ENCODE data around the gene TNP1.

Gene TNP1

DNA sequence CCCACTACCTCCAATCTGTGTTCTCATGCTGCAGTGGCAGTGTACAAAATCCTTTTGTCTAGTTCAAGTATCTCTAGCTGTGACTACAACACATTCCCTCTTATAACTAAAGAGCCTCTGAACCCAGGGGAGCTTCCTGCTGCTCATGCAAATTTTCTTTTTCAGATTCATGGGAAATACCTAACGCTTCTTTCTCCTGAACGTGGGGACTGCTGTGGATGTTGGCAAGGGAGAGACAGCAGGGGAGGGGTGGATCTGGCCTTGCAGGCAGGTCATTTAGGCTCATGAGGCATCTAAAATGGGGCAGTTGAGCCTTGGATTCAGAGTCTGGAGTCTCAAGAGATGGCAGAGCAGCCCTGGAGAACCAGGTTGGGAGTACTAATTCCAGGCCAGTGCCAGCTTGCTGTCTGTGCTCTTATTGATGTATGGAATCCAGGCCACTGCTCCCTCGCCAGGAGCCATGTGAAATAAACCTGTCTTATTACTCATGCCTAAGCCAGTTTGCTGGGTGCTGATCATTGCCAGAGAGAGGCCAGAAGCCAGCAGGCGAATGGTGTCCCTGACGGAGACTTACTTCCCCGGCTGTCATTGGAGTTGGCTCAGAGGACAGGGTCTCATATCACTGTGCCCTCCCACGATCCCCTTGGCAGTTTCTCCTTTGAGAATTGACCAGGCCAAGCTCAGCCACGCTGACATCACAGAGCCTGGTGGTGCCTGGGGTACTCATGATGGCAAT, 29.2 kb upstream of the TNP1 start:
- no peaks in the 10 kb centered on the region for H3K9me3 ChIP-seq
- no peak overlapping the region for H3K27ac ChIP-seq
- no peaks in the 10 kb centered on the region for H3K4me1 ChIP-seq (ENCODE audit: control insufficient read depth in 1 of 2, insufficient read depth in 1 of 2, low read depth in 1 of 2, low read length in 1 of 2)
- no peaks in the 10 kb centered on the region for H3K27me3 ChIP-seq
- H3K4me3 ChIP-seq (ENCODE audit: low read depth in 1 of 2, low read length in 1 of 2) = no peak overlapping the region
- TF ChIP-seq, protein P1, sequence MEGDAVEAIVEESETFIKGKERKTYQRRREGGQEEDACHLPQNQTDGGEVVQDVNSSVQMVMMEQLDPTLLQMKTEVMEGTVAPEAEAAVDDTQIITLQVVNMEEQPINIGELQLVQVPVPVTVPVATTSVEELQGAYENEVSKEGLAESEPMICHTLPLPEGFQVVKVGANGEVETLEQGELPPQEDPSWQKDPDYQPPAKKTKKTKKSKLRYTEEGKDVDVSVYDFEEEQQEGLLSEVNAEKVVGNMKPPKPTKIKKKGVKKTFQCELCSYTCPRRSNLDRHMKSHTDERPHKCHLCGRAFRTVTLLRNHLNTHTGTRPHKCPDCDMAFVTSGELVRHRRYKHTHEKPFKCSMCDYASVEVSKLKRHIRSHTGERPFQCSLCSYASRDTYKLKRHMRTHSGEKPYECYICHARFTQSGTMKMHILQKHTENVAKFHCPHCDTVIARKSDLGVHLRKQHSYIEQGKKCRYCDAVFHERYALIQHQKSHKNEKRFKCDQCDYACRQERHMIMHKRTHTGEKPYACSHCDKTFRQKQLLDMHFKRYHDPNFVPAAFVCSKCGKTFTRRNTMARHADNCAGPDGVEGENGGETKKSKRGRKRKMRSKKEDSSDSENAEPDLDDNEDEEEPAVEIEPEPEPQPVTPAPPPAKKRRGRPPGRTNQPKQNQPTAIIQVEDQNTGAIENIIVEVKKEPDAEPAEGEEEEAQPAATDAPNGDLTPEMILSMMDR (IDR thresholded peaks at IDR 0.05) = no peak
- no peaks in the 10 kb centered on the region for H3K36me3 ChIP-seq

DNA sequence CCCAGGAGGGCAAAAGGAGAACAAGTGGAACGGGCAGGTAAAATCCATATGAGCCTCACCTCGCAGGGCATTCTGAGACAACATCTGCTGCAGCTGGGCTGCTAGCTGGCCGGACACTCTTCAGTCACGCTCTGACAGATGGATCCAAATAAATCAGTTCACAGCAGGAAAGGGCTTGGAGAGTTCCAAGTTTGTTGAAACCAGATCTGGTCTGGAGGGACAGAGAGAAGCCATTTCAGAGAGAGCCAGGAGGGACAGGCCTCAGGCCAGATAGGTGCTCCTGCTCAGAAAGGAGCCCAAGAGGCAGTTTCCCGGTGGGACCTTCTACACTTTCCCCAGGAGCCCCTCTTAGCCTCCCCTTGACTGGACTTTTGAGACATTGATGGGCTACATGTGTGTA, 28.2 kb upstream of the TNP1 start:
- Histone ChIP-seq H3K27me3 (no peaks in the 10 kb centered on the region), H3K27ac (no peak overlapping the region), H3K36me3 (no peaks in the 10 kb centered on the region), H3K4me1 (ENCODE audit: control insufficient read depth in 1 of 2, insufficient read depth in 1 of 2, low read depth in 1 of 2, low read length in 1 of 2) (no peaks in the 10 kb centered on the region), H3K9me3 (no peaks in the 10 kb centered on the region), H3K4me3 (ENCODE audit: low read depth in 1 of 2, low read length in 1 of 2) (no peak overlapping the region)
- TF ChIP-seq, protein P1 (IDR thresholded peaks at IDR 0.05) = no peak

DNA sequence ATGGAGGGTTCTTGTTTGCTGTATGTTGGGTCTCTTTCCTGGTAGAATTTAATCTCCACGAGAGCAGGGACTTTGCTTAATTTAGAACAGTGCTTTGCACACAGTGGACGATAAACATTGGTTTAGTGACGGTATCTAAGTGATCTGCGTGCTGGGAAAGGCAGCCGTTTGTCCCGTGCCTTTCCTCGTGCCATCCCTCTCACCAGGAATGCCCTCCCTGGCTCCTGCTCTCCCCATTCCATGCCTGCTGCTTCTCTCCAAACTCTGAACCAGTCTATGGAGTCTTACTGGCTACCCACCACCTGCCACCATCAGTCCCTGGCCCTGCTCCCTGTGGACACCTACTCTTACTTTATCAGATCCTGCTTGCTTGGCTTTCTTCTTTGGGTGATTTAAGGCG, 27.3 kb upstream of the TNP1 start:
- H3K27ac ChIP-seq = no peak overlapping the region
- TF ChIP-seq, protein P1 (IDR thresholded peaks at IDR 0.05) = no peak
- no peaks in the 10 kb centered on the region for H3K9me3 ChIP-seq
- no peaks in the 10 kb centered on the region for H3K27me3 ChIP-seq
- H3K4me1 ChIP-seq (ENCODE audit: control insufficient read depth in 1 of 2, insufficient read depth in 1 of 2, low read depth in 1 of 2, low read length in 1 of 2) = no peaks in the 10 kb centered on the region
- H3K36me3 ChIP-seq = no peaks in the 10 kb centered on the region
- no peak overlapping the region for H3K4me3 ChIP-seq (ENCODE audit: low read depth in 1 of 2, low read length in 1 of 2)

DNA sequence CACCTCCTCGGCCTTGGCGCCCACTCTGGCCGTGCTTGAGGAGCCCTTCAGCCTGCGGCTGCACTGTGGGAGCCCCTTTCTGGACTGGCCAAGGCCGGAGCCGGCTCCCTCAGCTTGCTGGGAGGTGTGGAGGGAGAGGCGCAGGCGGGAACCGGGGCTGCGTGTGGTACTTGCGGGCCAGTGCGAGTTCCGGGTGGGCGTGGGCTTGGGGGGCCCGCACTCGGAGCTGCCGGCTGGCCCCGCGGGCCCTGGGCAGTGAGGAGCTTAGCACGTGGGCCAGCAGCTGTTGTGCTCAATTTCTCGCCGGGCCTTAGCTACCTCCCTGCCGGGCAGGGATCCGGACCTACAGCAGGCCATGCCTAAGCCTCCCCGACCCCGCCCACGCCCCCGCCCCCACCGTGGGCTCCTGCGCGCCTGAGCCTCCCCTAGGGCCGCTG, 25.3 kb upstream of the TNP1 start:
- TF ChIP-seq, protein P1 (IDR thresholded peaks at IDR 0.05) = no peak
- Histone ChIP-seq H3K27ac (no peak overlapping the region), H3K9me3 (no peaks in the 10 kb centered on the region), H3K4me3 (ENCODE audit: low read depth in 1 of 2, low read length in 1 of 2) (no peak overlapping the region), H3K27me3 (no peaks in the 10 kb centered on the region), H3K4me1 (ENCODE audit: control insufficient read depth in 1 of 2, insufficient read depth in 1 of 2, low read depth in 1 of 2, low read length in 1 of 2) (no peaks in the 10 kb centered on the region), H3K36me3 (no peaks in the 10 kb centered on the region)

DNA sequence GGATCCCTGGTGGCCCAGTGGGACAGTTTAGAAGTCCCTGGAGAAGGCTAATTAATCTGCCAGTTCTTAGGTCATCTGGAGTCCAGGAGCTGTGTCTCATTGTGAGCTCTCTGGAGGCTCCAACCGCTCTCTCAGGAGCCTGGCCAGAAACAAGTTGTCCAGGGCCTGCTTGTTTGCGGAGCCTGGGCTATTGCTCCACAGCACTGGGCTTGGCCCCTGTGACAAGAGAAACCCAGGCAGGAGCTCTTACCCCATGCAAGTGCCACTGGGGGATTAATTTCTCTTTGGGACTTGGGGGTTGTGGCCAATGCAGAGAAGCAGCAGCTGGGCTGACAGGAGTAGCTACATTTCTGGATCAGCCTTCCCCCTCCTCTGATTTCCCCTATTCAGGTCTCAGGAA, 24.5 kb upstream of the TNP1 start:
- no peaks in the 10 kb centered on the region for H3K4me1 ChIP-seq (ENCODE audit: control insufficient read depth in 1 of 2, insufficient read depth in 1 of 2, low read depth in 1 of 2, low read length in 1 of 2)
- TF ChIP-seq, protein P1 (IDR thresholded peaks at IDR 0.05) = no peak
- H3K27me3 ChIP-seq = no peaks in the 10 kb centered on the region
- H3K27ac ChIP-seq = no peak overlapping the region
- H3K36me3 ChIP-seq = no peaks in the 10 kb centered on the region
- no peak overlapping the region for H3K4me3 ChIP-seq (ENCODE audit: low read depth in 1 of 2, low read length in 1 of 2)
- no peaks in the 10 kb centered on the region for H3K9me3 ChIP-seq

Data from neutrophil (primary cell).